Nephron progenitor cell (in vitro differentiated cells): ENCODE results near the gene MAB21L4.

ENCODE experiments used
- DNase-seq: peaks from one replicate; pipeline ENCODE4 v3.0.0; 2021
- H3K27ac Mint-ChIP-seq: 2 replicates; pipeline ENCODE4 v1.8.0; 2021; ENCODE audit warnings: mild to moderate bottlenecking, moderate library complexity, mixed read lengths
- H3K27me3 Mint-ChIP-seq: 2 replicates; pipeline ENCODE4 v1.8.0; 2021; ENCODE audit warnings: mild to moderate bottlenecking, low read depth, mixed read lengths; ENCODE audit not compliant: poor library complexity
- H3K36me3 Mint-ChIP-seq: 2 replicates; pipeline ENCODE4 v1.8.0; 2021; ENCODE audit warnings: low read depth, mixed read lengths
- H3K4me1 Mint-ChIP-seq: 2 replicates; pipeline ENCODE4 v1.8.0; 2021; ENCODE audit warnings: mixed read lengths
- H3K4me3 Mint-ChIP-seq: 2 replicates; pipeline ENCODE4 v1.8.0; 2021; ENCODE audit warnings: mild to moderate bottlenecking, moderate library complexity, mixed read lengths
- H3K9me3 Mint-ChIP-seq: 2 replicates; pipeline ENCODE4 v1.8.0; 2021; ENCODE audit warnings: mild to moderate bottlenecking, moderate library complexity, mixed read lengths
- TF ChIP-seq, protein P1 (sequence below): fragments of 200-600 bp; sonication (generic); IDR thresholded peaks from 2 replicates; pipeline ENCODE4 v1.5.0; 2021; ENCODE audit warnings: antibody characterized with exemption

The MAB21L4 gene

DNA sequence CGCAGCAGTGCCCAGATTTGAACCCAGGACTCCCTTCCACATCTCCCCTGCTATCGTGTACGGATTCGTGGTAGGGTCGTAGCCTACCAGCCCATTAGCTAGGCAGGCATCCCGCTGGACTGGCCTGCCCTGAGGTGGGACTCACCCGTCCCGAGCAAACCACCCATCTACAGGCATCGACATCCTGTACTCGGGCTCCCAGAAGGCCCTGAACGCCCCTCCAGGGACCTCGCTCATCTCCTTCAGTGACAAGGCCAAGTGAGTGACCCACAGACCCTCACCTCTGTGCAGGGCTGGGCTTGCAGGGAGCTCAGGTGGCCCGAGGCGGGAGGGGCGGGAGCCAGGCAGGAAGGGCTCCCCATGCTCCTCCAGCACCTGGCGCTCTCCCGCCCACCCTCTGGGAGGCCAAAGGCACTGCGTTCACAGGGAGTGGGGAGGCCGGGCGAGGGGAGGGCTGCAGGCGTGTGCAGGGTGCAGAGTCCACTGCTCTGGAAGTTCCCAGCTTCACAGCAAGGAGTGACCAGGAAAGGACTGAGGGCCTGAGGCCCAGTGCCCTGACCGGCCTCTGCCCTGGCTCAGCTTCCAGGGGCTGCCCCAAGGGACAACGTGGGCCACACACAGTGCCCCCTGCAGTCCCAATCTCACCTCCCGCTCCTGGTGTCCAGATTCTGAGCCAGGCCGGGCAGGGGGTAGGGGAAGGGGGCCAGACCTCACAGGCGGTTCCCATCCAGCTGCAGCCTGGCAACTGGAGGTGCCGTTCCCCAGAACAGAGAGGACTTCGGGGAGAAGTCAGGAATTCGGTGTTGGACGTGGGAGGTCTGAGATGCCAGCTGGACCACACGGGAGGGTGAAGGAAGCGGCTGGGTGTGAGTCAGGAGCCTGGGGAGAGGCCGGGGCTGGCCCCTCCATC, 21.9 kb downstream of the MAB21L4 start:
- Mint-ChIP-seq H3K27me3 (no peaks in the 10 kb centered on the region), H3K4me3 (no peak overlapping the region), H3K27ac (no peak overlapping the region), H3K36me3 (no peaks in the 10 kb centered on the region), H3K4me1 (no peaks in the 10 kb centered on the region), H3K9me3 (no peaks in the 10 kb centered on the region)
- DNase-seq = peak; percentile 36
- TF ChIP-seq, protein P1, sequence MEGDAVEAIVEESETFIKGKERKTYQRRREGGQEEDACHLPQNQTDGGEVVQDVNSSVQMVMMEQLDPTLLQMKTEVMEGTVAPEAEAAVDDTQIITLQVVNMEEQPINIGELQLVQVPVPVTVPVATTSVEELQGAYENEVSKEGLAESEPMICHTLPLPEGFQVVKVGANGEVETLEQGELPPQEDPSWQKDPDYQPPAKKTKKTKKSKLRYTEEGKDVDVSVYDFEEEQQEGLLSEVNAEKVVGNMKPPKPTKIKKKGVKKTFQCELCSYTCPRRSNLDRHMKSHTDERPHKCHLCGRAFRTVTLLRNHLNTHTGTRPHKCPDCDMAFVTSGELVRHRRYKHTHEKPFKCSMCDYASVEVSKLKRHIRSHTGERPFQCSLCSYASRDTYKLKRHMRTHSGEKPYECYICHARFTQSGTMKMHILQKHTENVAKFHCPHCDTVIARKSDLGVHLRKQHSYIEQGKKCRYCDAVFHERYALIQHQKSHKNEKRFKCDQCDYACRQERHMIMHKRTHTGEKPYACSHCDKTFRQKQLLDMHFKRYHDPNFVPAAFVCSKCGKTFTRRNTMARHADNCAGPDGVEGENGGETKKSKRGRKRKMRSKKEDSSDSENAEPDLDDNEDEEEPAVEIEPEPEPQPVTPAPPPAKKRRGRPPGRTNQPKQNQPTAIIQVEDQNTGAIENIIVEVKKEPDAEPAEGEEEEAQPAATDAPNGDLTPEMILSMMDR = no peak

DNA sequence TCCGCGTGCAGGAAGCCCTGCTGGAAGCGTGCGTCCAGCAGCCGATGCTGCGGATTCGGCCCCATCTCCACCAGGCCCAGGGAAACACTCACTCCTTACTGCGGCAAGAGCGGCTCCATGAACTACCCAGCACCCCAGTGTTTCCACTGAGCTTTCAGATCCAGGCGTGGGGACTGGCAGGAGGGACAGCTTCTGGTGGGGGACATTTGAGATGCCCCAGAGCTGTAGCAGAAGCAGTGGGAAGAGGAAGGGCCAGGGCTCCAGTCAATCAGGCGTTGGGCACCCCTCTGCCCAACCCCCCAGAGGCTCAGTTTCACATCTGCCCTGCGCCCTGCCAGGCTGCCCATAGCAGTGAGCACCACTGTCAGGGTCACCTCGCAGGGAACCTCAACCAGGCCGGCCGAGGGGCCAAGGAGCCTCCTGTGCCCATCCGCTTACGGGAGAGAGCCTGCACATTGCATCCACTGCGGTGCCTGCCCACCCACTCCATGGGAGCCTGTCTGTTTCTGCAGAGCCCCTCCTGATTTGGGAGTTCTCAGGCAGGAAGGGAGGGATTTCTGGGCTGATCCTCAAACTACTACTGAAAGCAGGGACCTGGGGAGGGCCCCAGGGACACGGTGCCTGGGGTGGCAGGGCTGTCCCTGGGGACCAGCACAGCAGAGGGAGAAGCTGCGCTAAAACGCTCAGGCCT, 22.7 kb downstream of the MAB21L4 start:
- no peak overlapping the region for H3K4me3 Mint-ChIP-seq
- no peaks in the 10 kb centered on the region for H3K36me3 Mint-ChIP-seq
- no peak for DNase-seq
- H3K27ac Mint-ChIP-seq = no peak overlapping the region
- H3K27me3 Mint-ChIP-seq = no peaks in the 10 kb centered on the region
- no peaks in the 10 kb centered on the region for H3K9me3 Mint-ChIP-seq
- TF ChIP-seq, protein P1 = no peak
- H3K4me1 Mint-ChIP-seq = no peaks in the 10 kb centered on the region

DNA sequence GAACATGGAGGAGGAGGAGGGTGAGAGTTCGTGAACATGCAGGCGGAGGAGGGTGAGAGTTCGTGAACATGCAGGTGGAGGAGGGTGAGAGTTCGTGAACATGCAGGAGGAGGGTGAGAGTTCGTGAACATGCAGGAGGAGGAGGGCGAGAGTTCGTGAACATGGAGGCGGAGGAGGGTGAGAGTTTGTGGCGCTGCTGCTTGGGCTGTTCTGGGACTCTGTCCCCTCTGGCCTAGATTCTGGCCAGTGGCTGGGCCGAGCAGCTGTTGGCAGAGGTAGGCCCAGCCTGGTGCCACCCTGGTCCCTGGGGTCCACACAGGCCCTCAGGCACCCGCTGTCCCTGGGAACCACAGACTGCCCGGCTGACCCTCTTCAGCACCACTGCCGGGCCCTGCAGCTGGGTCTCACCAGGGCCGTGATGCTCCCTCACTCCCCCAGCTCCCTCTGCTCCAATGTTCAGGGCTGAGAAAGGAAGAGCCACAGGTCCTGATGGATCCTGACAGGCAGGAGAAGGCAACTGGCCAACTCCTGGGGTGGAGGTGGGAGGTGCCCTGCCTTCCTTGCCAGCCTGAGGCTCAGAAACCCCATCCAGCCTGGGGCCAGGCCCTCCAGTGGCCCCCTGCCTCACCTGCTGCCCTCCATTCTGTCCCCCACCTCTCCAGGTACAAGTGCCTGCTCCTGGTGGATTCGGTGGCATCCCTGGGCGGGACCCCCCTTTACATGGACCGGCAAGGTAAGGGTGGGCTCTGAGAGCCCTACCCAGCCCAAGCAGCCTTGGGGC, 23.4 kb downstream of the MAB21L4 start:
- TF ChIP-seq, protein P1 = no peak
- H3K4me1 Mint-ChIP-seq = peaks cover 5% of the 10 kb centered on the region
- H3K27me3 Mint-ChIP-seq = peaks cover 4% of the 10 kb centered on the region

DNA sequence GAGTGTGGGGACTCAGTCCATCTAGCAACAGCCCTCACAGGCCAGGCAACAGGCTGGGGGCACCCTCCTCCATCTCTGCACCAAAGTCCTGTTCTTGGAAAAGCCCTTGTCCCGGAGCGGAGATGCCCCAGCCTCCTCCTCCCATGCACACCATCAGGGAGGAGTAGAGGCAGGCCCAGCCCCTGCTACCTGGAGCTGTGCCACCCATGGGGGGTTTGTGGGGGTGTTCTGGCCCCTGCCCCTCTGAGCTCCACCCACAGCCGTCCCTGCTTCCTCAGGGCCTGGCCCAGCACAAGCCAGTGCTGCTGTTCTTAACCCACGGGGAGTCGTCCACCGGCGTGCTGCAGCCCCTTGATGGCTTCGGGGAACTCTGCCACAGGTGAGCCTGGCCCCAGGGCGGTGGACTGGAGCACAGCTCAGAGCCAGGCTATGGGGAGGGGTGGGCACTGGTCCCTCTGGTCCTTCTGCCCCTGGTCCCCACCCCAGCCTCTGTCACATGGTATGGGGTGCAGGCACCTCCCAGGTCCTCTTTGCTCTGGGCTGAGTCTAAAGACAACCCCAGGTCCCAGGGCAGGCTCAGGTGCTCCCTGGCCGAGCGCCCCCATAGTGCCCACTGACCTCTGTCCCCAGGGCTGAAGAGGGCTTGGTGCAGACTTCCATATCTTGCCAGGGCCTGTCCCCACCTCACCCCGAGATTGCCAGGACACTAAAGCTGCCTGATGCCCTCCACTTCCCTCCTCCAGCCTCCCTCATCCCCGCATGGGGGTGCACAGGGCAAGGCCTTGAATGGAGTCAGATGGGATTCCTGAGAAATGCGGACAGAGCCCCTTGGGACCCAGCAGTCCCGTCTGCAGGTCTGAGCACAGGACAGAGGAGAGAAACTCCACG, 24.6 kb downstream of the MAB21L4 start:
- TF ChIP-seq, protein P1 = no peak
- no peak for DNase-seq
- Mint-ChIP-seq H3K27me3 (peaks cover 16% of the 10 kb centered on the region), H3K36me3 (no peaks in the 10 kb centered on the region), H3K9me3 (no peaks in the 10 kb centered on the region), H3K4me3 (no peak overlapping the region), H3K4me1 (peaks cover 5% of the 10 kb centered on the region), H3K27ac (no peak overlapping the region)

More for the DNA sequence above, 23.4 kb downstream of the MAB21L4 start:
- no peaks in the 10 kb centered on the region for H3K9me3 Mint-ChIP-seq
- DNase-seq = no peak
- no peaks in the 10 kb centered on the region for H3K36me3 Mint-ChIP-seq
- no peak overlapping the region for H3K27ac Mint-ChIP-seq
- no peak overlapping the region for H3K4me3 Mint-ChIP-seq
